A549 (cell line): ENCODE data around the gene RMRP. TPM values are rescaled to one million over a fixed set of nuclear protein-coding genes. Genes with fewer than 3 reads are reported as not detected.

ENCODE experiments used
- ATAC-seq, 2 experiments: fragments of 200-7000 bp in 1 of 2; fragments of >200 bp in 1 of 2; cut with Nextera tagmentation in 1 of 2; cut with Tn5 transposase in 1 of 2; 3 replicates each; pipeline versions ENCODE4 v1.8.0 to v1.9.1; 2018 to 2020; ENCODE audit warnings: mild to moderate bottlenecking in 1 of 2, moderate library complexity in 1 of 2
- CTCF ChIA-PET: fragments of 300-600 bp; sonication (Branson Sonifier 250); formaldehyde crosslinking; extraction: SDS; loops from one replicate; lab custom pipeline; 2021; ENCODE audit warnings: antibody characterized with exemption, inconsistent platforms; lab: Yijun Ruan, JAX
- POLR2A ChIA-PET: fragments of 350-600 bp; formaldehyde crosslinking; extraction: SDS; loops from one replicate; lab custom pipeline; 2021; ENCODE audit warnings: antibody characterized with exemption, inconsistent platforms; lab: Yijun Ruan, JAX
- DNase-seq, 2 experiments: peaks; one replicate each; pipeline versions ENCODE4 v3.0.0 to v3.0.0-alpha.2; 2011 to 2016; ENCODE audit warnings: low read depth in 1 of 2, low spot score in 1 of 2
- FAIRE-seq: peaks from 2 replicates; lab custom pipeline; 2011; peaks lifted over from hg19 to GRCh38; lab: Jason Lieb, UNC
- H3K27ac ChIP-seq, 2 experiments: fragments of >200 bp; sonication (Bioruptor Twin); formaldehyde crosslinking; 3 replicates each; pipeline ENCODE4 v1.5.1; 2016 to 2017
- H3K4me1 ChIP-seq: fragments of >200 bp; sonication (Bioruptor Twin); formaldehyde crosslinking; 3 replicates; pipeline ENCODE4 v1.6.1; 2016
- H3K4me2 ChIP-seq: fragments of >200 bp; sonication (Bioruptor Twin); formaldehyde crosslinking; 3 replicates; pipeline ENCODE4 v1.6.1; 2016
- H3K4me3 ChIP-seq: fragments of >200 bp; sonication (Bioruptor Twin); formaldehyde crosslinking; 3 replicates; pipeline ENCODE4 v1.5.1; 2016
- H3K9me3 ChIP-seq: fragments of >200 bp; sonication (Bioruptor Twin); formaldehyde crosslinking; 3 replicates; pipeline ENCODE4 v1.6.1; 2016
- ATOH8 ChIP-seq: fragments of 250-450 bp; sonication (Bioruptor Pico); IDR thresholded peaks from 2 replicates; pipeline ENCODE4 v1.5.0; 2020; ENCODE audit warnings: low read depth, mild to moderate bottlenecking, moderate library complexity
- BCL3 ChIP-seq: fragments of >200 bp; sonication (Bioruptor Twin); formaldehyde crosslinking; IDR thresholded peaks from 3 replicates; pipeline ENCODE4 v1.6.1; 2016
- BHLHE40 ChIP-seq: IDR thresholded peaks from 2 replicates; pipeline ENCODE4 v1.6.1; 2012; ENCODE audit warnings: low read depth, low read length, inconsistent platforms
- CBX2 ChIP-seq: fragments of 200-600 bp; sonication (generic); IDR thresholded peaks from 2 replicates; pipeline ENCODE4 v1.6.1; 2016; ENCODE audit warnings: low read depth, mild to moderate bottlenecking, borderline replicate concordance
- CBX8 ChIP-seq: fragments of 200-600 bp; sonication (generic); IDR thresholded peaks from 2 replicates; pipeline ENCODE4 v1.6.1; 2016
- CHD2 ChIP-seq: fragments of 150-350 bp; IDR thresholded peaks from 2 replicates; pipeline ENCODE4 v1.6.1; 2014; ENCODE audit warnings: low read length; ENCODE audit not compliant: partially characterized antibody
- CHD4 ChIP-seq: fragments of 200-600 bp; sonication (generic); IDR thresholded peaks from 2 replicates; pipeline ENCODE4 v1.6.1; 2016; ENCODE audit warnings: antibody characterized with exemption, mild to moderate bottlenecking, borderline replicate concordance
- EHMT2 ChIP-seq: fragments of 200-600 bp; sonication (generic); IDR thresholded peaks from 2 replicates; pipeline ENCODE4 v1.6.1; 2016; ENCODE audit warnings: antibody characterized with exemption, low read depth, mild to moderate bottlenecking, moderate library complexity
- EP300 ChIP-seq, 2 experiments: fragments of >200 bp; sonication (Bioruptor Twin); formaldehyde crosslinking; IDR thresholded peaks; 2 replicates in 1 of 2; 3 replicates in 1 of 2; pipeline ENCODE4 v1.6.1; 2016 to 2017
- ESRRA ChIP-seq: fragments of 150-350 bp; IDR thresholded peaks from 2 replicates; pipeline ENCODE4 v1.6.1; 2014; ENCODE audit warnings: mild to moderate bottlenecking, low read length, borderline replicate concordance
- FOXS1 ChIP-seq: fragments of 250-450 bp; sonication (Bioruptor Pico); IDR thresholded peaks from 2 replicates; pipeline ENCODE4 v1.5.0; 2020; ENCODE audit warnings: mild to moderate bottlenecking, moderate library complexity
- GATA3 ChIP-seq: IDR thresholded peaks from 2 replicates; pipeline ENCODE4 v1.6.1; 2012; ENCODE audit warnings: borderline replicate concordance
- HDAC2 ChIP-seq: fragments of 200-600 bp; sonication (generic); IDR thresholded peaks from 2 replicates; pipeline ENCODE4 v1.6.1; 2016
- HES2 ChIP-seq: fragments of >200 bp; sonication (Bioruptor Twin); formaldehyde crosslinking; IDR thresholded peaks from 2 replicates; pipeline ENCODE4 v1.6.1; 2016
- HOXB13 ChIP-seq: fragments of 250-450 bp; sonication (Bioruptor Pico); IDR thresholded peaks from 2 replicates; pipeline ENCODE4 v1.5.0; 2020; ENCODE audit warnings: low read depth, mild to moderate bottlenecking, moderate library complexity
- HOXB5 ChIP-seq: fragments of 250-450 bp; sonication (Bioruptor Pico); IDR thresholded peaks from 2 replicates; pipeline ENCODE4 v1.5.0; 2020; ENCODE audit warnings: mild to moderate bottlenecking, moderate library complexity
- MAZ ChIP-seq: fragments of 150-350 bp; IDR thresholded peaks from 2 replicates; pipeline ENCODE4 v1.6.1; 2014; ENCODE audit warnings: antibody characterized with exemption, low read depth, low read length, borderline replicate concordance
- NFE2L2 ChIP-seq: fragments of 150-350 bp; conservative IDR thresholded peaks from 2 replicates; pipeline ENCODE4 v1.6.1; 2014; ENCODE audit warnings: low read length
- NR3C1 ChIP-seq: fragments of >200 bp; sonication (Bioruptor Twin); formaldehyde crosslinking; IDR thresholded peaks from 3 replicates; pipeline ENCODE4 v1.6.1; 2017
- PBX3 ChIP-seq: IDR thresholded peaks from 2 replicates; pipeline ENCODE4 v1.6.1; 2012
- POLR2A ChIP-seq: IDR thresholded peaks from 2 replicates; pipeline ENCODE4 v1.6.1; 2012; ENCODE audit warnings: mild to moderate bottlenecking, low read length
- RARB ChIP-seq: fragments of 250-450 bp; sonication (Bioruptor Pico); IDR thresholded peaks from 2 replicates; pipeline ENCODE4 v1.8.0; 2021; ENCODE audit warnings: mild to moderate bottlenecking, moderate library complexity
- RCOR1 ChIP-seq: fragments of 150-350 bp; IDR thresholded peaks from 2 replicates; pipeline ENCODE4 v1.6.1; 2014; ENCODE audit warnings: antibody characterized with exemption, low read length, low read depth
- ZSCAN20 ChIP-seq: fragments of 250-450 bp; sonication (Bioruptor Pico); IDR thresholded peaks from 2 replicates; pipeline ENCODE4 v1.8.0; 2022; ENCODE audit warnings: mild to moderate bottlenecking, moderate library complexity
- WGBS: methylation state at CpG from one replicate; pipeline ENCODE4 v1.1.6; 2017; ENCODE audit errors: missing lambda C conversion rate; 5-methylcytosine and 5-hydroxymethylcytosine counted together
- polyA plus RNA-seq, 4 experiments: library from polyadenylated mRNA; depleted of rRNA in 3 of 4; stranded (reverse); fragments of >200 nt; fragmentation: RNase III in 1 of 4; extraction: RNeasy Plus Mini Kit Qiagen cat#74134 plus additional on column Dnase treatment in 1 of 4; gene quantifications; 2 replicates in 3 of 4; 3 replicates in 1 of 4; pipeline ENCODE4 v1.2.3, GENCODE V29; 2011 to 2017
- TF ChIP-seq, protein P1 (sequence below): fragments of 450-650 bp; IDR thresholded peaks from 2 replicates; pipeline ENCODE4 v1.6.1; 2014; ENCODE audit warnings: antibody characterized with exemption

RMRP gene
- polyA plus RNA-seq, 2 of the 4 experiments (the other 2 are of a cell fraction), result 80.2 TPM; not detected in 1

DNA sequence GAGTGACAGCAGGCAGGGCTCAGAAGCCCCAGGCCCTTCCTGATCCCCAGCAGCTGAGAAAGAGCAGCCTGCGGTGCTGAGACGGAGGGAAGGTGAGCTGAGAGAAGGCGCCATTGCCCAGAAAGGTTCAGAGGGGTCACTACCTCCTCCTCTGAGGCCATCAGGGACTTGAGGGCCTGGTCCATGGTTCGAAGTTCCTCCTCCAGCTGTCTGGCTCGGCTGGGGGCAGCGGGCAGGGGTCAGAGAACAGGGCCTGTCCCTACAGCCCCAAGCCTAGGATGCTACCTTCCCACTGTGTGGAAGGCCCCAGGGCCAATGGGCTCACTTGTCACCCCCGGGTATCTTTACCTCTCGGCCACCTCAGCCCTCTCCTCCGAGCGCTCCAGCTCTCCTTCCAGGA, 27.1 kb upstream of the RMRP start:
- CTCF ChIA-PET, result interaction anchor here (0.7 to 18.3 kb wide), 7 partner anchors 12 to 204 kb away, joined by 3 to 498 read pairs (median 12); partner anchors contain the start of genes ARHGEF39, CA9, CCDC107 and RMRP
- DNase-seq, result no peak
- Histone ChIP-seq H3K4me2 (no peak overlapping the region), H3K9me3 (no peaks in the 10 kb centered on the region), H3K4me1 (peaks cover 47% of the 10 kb centered on the region), H3K27ac (no peak overlapping the region)
- no peak for ATAC-seq
- FAIRE-seq, result no peak
- 97% methylated on average over 10 of the region's 10 CpGs for WGBS
- TF ChIP-seq BCL3, result no peak
- TF ChIP-seq, protein P1, sequence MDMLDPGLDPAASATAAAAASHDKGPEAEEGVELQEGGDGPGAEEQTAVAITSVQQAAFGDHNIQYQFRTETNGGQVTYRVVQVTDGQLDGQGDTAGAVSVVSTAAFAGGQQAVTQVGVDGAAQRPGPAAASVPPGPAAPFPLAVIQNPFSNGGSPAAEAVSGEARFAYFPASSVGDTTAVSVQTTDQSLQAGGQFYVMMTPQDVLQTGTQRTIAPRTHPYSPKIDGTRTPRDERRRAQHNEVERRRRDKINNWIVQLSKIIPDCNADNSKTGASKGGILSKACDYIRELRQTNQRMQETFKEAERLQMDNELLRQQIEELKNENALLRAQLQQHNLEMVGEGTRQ, result no peak
- no peak for TF ChIP-seq PBX3
- no peak for TF ChIP-seq HOXB5 (CRISPR knock-in tag)
- TF ChIP-seq ATOH8, result no peak
- no peak for TF ChIP-seq CHD4
- no peak for TF ChIP-seq RCOR1
- TF ChIP-seq BHLHE40, result no peak
- no peak for TF ChIP-seq GATA3
- TF ChIP-seq ESRRA, result no peak
- TF ChIP-seq POLR2A, result no peak
- no peak for TF ChIP-seq RARB (CRISPR knock-in tag)
- no peak for TF ChIP-seq HDAC2
- no peak for TF ChIP-seq CHD2
- TF ChIP-seq HES2, result no peak
- TF ChIP-seq, all 56 proteins: peak for 0
- POLR2A ChIA-PET, result no interaction called here
- no peak overlapping the region for H3K4me3 ChIP-seq

DNA sequence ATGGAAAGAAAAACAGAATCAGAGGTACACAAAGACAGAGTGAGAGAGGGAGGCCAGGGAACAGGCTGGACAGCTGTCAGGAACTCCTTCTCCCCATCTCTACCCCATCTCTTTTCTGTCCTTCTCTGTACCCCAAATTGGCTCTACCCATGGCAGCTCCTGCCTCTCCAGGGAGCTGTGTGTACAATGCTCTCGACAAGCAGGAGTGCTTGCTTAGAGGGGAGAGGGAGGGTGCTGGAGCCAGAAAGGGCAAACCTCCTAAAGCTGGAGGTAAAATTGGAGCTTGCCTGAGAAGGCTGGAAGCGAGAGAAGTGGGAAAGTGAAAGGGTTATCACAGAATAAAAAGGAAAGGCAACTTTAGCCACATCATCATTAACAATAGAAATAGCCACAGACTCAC, 25.5 kb upstream of the RMRP start:
- ATAC-seq (no peak), DNase-seq (no peak), FAIRE-seq (no peak)
- peaks cover 43% of the 10 kb centered on the region for H3K4me1 ChIP-seq
- POLR2A ChIA-PET, result interaction anchor here (0.7 to 1.1 kb wide), 2 partner anchors 13 to 19 kb away, joined by 3 read pairs; no protein-coding TSS in a partner anchor
- CTCF ChIA-PET, result interaction anchor here (1.4 to 18.3 kb wide), 5 partner anchors 13 to 199 kb away, joined by 3 to 498 read pairs (median 20); partner anchors contain the start of genes ARHGEF39, CA9, CCDC107 and RMRP
- TF ChIP-seq CBX2 (no peak), HOXB13 (CRISPR knock-in tag) (no peak), CHD4 (no peak), POLR2A (no peak), ZSCAN20 (CRISPR knock-in tag) (no peak), EHMT2 (no peak), BHLHE40 (no peak), CBX8 (no peak), NR3C1 (no peak), ATOH8 (no peak), NFE2L2 (no peak), FOXS1 (no peak), EP300 (IDR thresholded peaks at IDR 0.05) (no peak), MAZ (no peak)
- no peak overlapping the region for H3K4me2 ChIP-seq
- H3K9me3 ChIP-seq, result no peaks in the 10 kb centered on the region
- WGBS, result 88% methylated on average over 2 of the region's 2 CpGs
- no peak overlapping the region for H3K4me3 ChIP-seq
- H3K27ac ChIP-seq, result no peak overlapping the region; a peak in 1 of 6 replicates
